HepG2 (cell line): ENCODE results near the gene SMG5. TPM values are rescaled to one million over a fixed set of nuclear protein-coding genes. Genes with fewer than 3 reads are reported as not detected.

ENCODE experiments used
- ADNP ChIP-seq: sonication (generic); formaldehyde crosslinking; IDR thresholded peaks from 2 replicates; pipeline ENCODE4 v1.4.0; 2020; ENCODE audit warnings: missing genetic modification reagents
- ATF1 ChIP-seq: IDR thresholded peaks from 2 replicates; pipeline ENCODE4 v1.6.1; 2016; ENCODE audit warnings: mild to moderate bottlenecking, control low read depth
- ATF7-NPFF ChIP-seq: sonication (generic); formaldehyde crosslinking; IDR thresholded peaks from 2 replicates; pipeline ENCODE4 v1.8.1; 2023; ENCODE audit warnings: mild to moderate bottlenecking, low read depth, missing genetic modification reagents, moderate library complexity
- CREBL2 ChIP-seq: sonication (generic); formaldehyde crosslinking; IDR thresholded peaks from 2 replicates; pipeline ENCODE4 v1.8.1; 2023; ENCODE audit warnings: missing genetic modification reagents, mild to moderate bottlenecking, borderline replicate concordance
- FOXC1 ChIP-seq: sonication (generic); formaldehyde crosslinking; IDR thresholded peaks from 2 replicates; pipeline ENCODE4 v1.8.0; 2022; ENCODE audit warnings: mild to moderate bottlenecking, missing genetic modification reagents, borderline replicate concordance
- HMGA1 ChIP-seq: sonication (generic); formaldehyde crosslinking; conservative IDR thresholded peaks from 2 replicates; pipeline ENCODE4 v1.4.0; 2020; ENCODE audit warnings: missing genetic modification reagents
- MAFF ChIP-seq: IDR thresholded peaks from 2 replicates; pipeline ENCODE4 v1.6.1; 2011; ENCODE audit warnings: low read depth, low read length, improper control_type of control experiment
- MEIS2 ChIP-seq: sonication (generic); formaldehyde crosslinking; IDR thresholded peaks from 2 replicates; pipeline ENCODE4 v1.9.0; 2021; ENCODE audit warnings: mild to moderate bottlenecking, missing genetic modification reagents
- MIER3 ChIP-seq: IDR thresholded peaks from 2 replicates; pipeline ENCODE4 v1.6.1; 2016; ENCODE audit warnings: missing compliant biosample characterization, borderline replicate concordance
- MTA1 ChIP-seq: sonication (generic); formaldehyde crosslinking; IDR thresholded peaks from 2 replicates; pipeline ENCODE4 v1.4.0; 2020; ENCODE audit warnings: missing genetic modification reagents, mild to moderate bottlenecking, borderline replicate concordance
- NR2F2 ChIP-seq: IDR thresholded peaks from 2 replicates; pipeline ENCODE4 v1.6.1; 2012; ENCODE audit warnings: low read depth, inconsistent platforms, borderline replicate concordance
- RBAK ChIP-seq: sonication (generic); formaldehyde crosslinking; IDR thresholded peaks from 2 replicates; pipeline ENCODE4 v1.5.1; 2020; ENCODE audit warnings: mild to moderate bottlenecking, missing genetic modification reagents
- RCOR2 ChIP-seq: IDR thresholded peaks from 2 replicates; pipeline ENCODE4 v1.6.1; 2016; ENCODE audit warnings: missing biosample characterization, missing genetic modification reagents
- RERE ChIP-seq: IDR thresholded peaks from 2 replicates; pipeline ENCODE4 v1.6.1; 2016; ENCODE audit warnings: low read depth, missing genetic modification reagents, missing compliant biosample characterization
- SMC3 ChIP-seq: IDR thresholded peaks from 2 replicates; pipeline ENCODE4 v1.6.1; 2011; ENCODE audit warnings: low read length, improper control_type of control experiment
- SMYD3 ChIP-seq: sonication (generic); formaldehyde crosslinking; IDR thresholded peaks from 2 replicates; pipeline ENCODE4 v1.8.1; 2023; ENCODE audit warnings: mild to moderate bottlenecking, missing genetic modification reagents
- ZBTB20 ChIP-seq: sonication (generic); formaldehyde crosslinking; IDR thresholded peaks from 2 replicates; pipeline ENCODE4 v1.8.1; 2023; ENCODE audit warnings: missing genetic modification reagents, low read depth, mild to moderate bottlenecking, borderline replicate concordance
- ZKSCAN5 ChIP-seq: sonication (generic); formaldehyde crosslinking; IDR thresholded peaks from 2 replicates; pipeline ENCODE4 v1.5.1; 2020; ENCODE audit warnings: mild to moderate bottlenecking, missing genetic modification reagents
- ZNF180 ChIP-seq: sonication (generic); formaldehyde crosslinking; IDR thresholded peaks from 2 replicates; pipeline ENCODE4 v1.4.0; 2020; ENCODE audit warnings: low read depth, missing genetic modification reagents, borderline replicate concordance
- ZNF260 ChIP-seq: sonication (generic); formaldehyde crosslinking; IDR thresholded peaks from 2 replicates; pipeline ENCODE4 v1.4.0; 2020; ENCODE audit warnings: missing genetic modification reagents, low read depth, mild to moderate bottlenecking, borderline replicate concordance
- ZNF432 ChIP-seq: sonication (generic); formaldehyde crosslinking; IDR thresholded peaks from 2 replicates; pipeline ENCODE4 v1.5.0; 2020; ENCODE audit warnings: missing genetic modification reagents, mild to moderate bottlenecking, borderline replicate concordance
- ZNF446 ChIP-seq: sonication (generic); formaldehyde crosslinking; IDR thresholded peaks from 2 replicates; pipeline ENCODE4 v1.5.0; 2020; ENCODE audit warnings: mild to moderate bottlenecking, missing genetic modification reagents
- ZNF569 ChIP-seq: sonication (generic); formaldehyde crosslinking; IDR thresholded peaks from 2 replicates; pipeline ENCODE4 v1.5.0; 2020; ENCODE audit warnings: mild to moderate bottlenecking, missing genetic modification reagents, moderate library complexity, borderline replicate concordance
- ZNF713 ChIP-seq: sonication (generic); formaldehyde crosslinking; IDR thresholded peaks from 2 replicates; pipeline ENCODE4 v1.4.0; 2020; ENCODE audit warnings: mild to moderate bottlenecking, missing genetic modification reagents
- ZNF891 ChIP-seq: sonication (generic); formaldehyde crosslinking; IDR thresholded peaks from 2 replicates; pipeline ENCODE4 v1.5.0; 2020; ENCODE audit warnings: mild to moderate bottlenecking, missing genetic modification reagents
- polyA plus RNA-seq, 8 experiments: library from polyadenylated mRNA; depleted of rRNA in 3 of 8; stranded (reverse) in 7 of 8; unstranded in 1 of 8; fragments of >200 nt; fragmentation: Illumina TruSeq in 4 of 8; extraction: Trizol in 4 of 8; gene quantifications; 2 replicates each; pipeline versions ENCODE4 v1.2.1 to v1.2.3, GENCODE V29; 2011 to 2016; ENCODE audit warnings: low read depth in 4 of 8, missing spikeins in 1 of 8, mixed read lengths in 1 of 8; ENCODE audit not compliant: insufficient read depth in 1 of 8
- total RNA-seq, 5 experiments: library from RNA; depleted of rRNA; stranded (reverse); fragments of >200 nt; fragmentation: Illumina TruSeq; extraction: Trizol; gene quantifications; 2 replicates each; pipeline ENCODE4 v1.2.3, GENCODE V29; 2016; ENCODE audit warnings: low read depth in 1 of 5

Gene SMG5
- total and polyA plus RNA-seq, 2 of the 13 experiments (the other 11 are each of a cell fraction or from before 2014, with no cell fraction given): 50.5 to 84.0 TPM

GRCh38 chr1:156212833-156213643, 69.6 kb downstream of the SMG5 start, which contains the start of gene PMF1 (continued):
- TF ChIP-seq HMGA1 (no peak), FOXC1 (CRISPR knock-in tag) (peak; percentile 56; the same call in 1 of the 2 replicates), ZNF260 (no peak), ZKSCAN5 (no peak), MAFF (no peak), MIER3 (CRISPR knock-in tag) (no peak), RERE (CRISPR knock-in tag) (no peak), MTA1 (CRISPR knock-in tag) (peak; percentile 88), ADNP (CRISPR knock-in tag) (no peak), NR2F2 (no peak), ZNF180 (no peak), RBAK (no peak), ZNF713 (CRISPR knock-in tag) (no peak), RCOR2 (CRISPR knock-in tag) (no peak), MEIS2 (CRISPR knock-in tag) (peak; percentile 69; the same call in 1 of the 2 replicates), CREBL2 (CRISPR knock-in tag) (no peak), ZNF446 (no peak; the same call in 1 of the 2 replicates), ZNF891 (CRISPR knock-in tag) (peak; percentile 60; the same call in 1 of the 2 replicates), ATF1 (CRISPR knock-in tag) (peak; percentile 88), ATF7-NPFF (CRISPR knock-in tag) (no peak; the same call in 1 of the 2 replicates), ZNF569 (CRISPR knock-in tag) (no peak), SMYD3 (CRISPR knock-in tag) (peak; percentile 85), ZNF432 (CRISPR knock-in tag) (no peak), ZBTB20 (CRISPR knock-in tag) (no peak; the same call in 1 of the 2 replicates), SMC3 (no peak)
